Measurements from ENCODE around the gene TRAK1.

DNA sequence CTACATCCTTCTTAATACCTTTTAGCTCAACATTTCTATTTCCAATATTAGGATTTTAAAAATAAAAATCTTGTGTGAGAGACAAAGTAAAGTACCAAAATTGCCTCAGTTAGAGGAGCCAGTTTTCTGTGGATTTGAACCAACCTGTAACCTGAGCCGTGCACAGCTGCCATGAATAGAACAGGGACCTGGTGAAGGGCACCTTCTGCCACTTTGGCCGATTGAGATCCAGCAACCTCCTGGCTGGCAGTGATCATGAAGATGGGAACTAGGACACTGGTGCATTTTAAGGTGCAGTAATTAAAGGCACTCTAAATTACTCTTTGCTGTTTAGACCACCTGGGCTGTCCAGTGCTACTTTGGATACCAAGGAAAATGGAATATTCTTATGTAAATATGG lies 34.3 kb upstream of the TRAK1 start:
- no peak for TF ChIP-seq POLR2A (IDR thresholded peaks at IDR 0.05; ENCODE audit: low read length)
- TF ChIP-seq GATA1 (IDR thresholded peaks at IDR 0.05; ENCODE audit: low read depth, low read length), result no peak
